GM03348 (cell line): ENCODE data around the gene ROR1.

Experiments used
- DNase-seq: peaks from one replicate; pipeline ENCODE4 v3.0.0; 2012; ENCODE audit warnings: low spot score

Gene ROR1

DNA sequence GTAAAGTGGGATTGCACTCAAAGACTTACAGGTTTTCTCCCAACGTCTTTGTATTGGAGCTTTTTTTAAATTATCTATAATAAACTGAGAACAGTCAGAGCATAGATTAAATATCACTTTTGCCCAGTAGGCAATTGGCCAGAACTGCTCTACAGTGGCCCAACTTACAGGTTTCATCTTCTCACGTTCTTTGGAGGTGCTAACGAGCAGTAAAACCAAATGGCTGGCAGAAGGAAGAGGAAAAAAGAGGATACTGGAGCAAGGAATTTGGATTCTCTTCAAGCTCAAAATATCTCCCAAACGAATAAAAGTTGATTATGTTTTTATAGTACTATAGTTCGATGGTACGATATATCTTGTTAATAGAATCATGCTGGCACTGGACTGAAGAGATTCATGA is 201.1 kb downstream of the ROR1 start:
- no peak for DNase-seq

DNA sequence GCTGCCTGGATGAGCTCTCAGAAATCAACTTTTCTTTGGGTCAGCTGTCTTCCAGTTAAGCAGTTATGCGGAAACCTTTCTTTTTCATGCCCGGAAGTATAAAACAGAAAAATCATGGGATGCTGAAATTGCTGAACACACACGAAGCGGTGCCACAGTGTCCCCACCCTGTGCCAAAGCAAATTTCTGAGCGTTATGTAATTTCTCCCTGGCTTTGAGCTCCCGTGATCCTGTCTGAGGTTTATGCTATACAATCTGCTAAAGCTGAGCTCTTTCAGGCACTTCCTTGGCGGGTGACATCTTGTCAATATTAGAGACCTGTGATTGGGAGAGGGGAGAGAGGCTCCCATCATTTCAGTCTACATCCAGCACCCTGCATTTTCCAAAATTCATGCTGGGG is 201.7 kb downstream of the ROR1 start:
- no peak for DNase-seq

GRCh38 chr1:63976006-63976405 is 202.2 kb downstream of the ROR1 start:
- no peak for DNase-seq

GRCh38 chr1:63977466-63977865 is 203.6 kb downstream of the ROR1 start:
- no peak for DNase-seq

- no peak for DNase-seq
Measured at GRCh38 chr1:63980740-63981407, 207.1 kb downstream of the ROR1 start.

GRCh38 chr1:63981408-63981773 is 207.6 kb downstream of the ROR1 start:
- DNase-seq = no peak

DNA sequence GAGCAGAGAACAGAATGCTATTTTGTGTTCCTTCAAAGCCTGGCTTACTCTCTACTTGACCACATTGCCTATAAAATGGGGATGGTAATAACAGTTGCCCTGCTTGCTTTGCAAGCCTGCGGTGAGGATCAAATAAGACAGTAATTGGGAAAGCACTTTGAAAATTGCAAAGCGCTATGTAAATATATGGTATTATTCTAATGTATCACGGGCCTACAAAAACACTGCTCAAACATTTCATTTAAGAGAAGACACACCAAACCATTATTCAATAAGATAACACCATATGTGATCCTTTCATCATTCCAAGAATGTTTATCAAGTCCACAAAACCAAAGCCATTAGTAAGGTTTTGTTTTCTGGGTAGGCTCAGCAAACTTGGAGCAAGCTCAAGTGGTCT is 208.4 kb downstream of the ROR1 start:
- DNase-seq = no peak

- no peak for DNase-seq
Measured at GRCh38 chr1:63983391-63984256, 209.8 kb downstream of the ROR1 start.

DNA sequence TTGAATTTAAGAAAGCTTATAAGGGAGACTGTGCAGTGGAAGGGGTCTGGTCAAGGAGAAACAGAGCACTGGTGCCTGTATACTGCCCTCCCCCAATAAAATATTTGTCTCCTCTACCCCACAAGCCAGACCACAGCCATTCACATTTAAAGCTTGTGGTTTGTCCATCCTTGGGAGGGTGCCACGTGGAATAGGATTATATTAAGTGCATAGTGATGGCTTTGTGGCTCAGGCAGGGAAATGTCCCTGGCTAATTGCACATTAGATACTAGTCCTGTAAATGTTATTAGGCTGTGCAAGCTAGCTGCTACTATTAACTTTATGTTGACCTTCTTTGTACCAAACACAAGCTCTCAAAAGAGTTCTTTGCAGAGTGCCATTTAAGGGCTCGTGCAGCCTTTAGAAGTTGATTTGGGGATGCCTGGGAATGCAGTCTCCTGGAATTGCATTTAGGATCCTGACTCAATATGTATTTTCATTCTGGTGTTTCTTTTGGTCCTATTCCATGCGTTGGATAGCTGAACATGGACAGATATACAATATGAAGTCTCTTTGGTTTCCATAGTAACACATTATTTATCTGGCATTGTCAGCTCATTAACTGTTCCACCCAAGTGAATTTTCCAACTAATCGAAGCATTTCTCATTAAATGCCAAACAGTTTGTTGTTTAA is 210.6 kb downstream of the ROR1 start:
- peak; percentile 57 for DNase-seq

GRCh38 chr1:63984930-63985290 is 211.1 kb downstream of the ROR1 start:
- DNase-seq = peak; percentile 20

DNA sequence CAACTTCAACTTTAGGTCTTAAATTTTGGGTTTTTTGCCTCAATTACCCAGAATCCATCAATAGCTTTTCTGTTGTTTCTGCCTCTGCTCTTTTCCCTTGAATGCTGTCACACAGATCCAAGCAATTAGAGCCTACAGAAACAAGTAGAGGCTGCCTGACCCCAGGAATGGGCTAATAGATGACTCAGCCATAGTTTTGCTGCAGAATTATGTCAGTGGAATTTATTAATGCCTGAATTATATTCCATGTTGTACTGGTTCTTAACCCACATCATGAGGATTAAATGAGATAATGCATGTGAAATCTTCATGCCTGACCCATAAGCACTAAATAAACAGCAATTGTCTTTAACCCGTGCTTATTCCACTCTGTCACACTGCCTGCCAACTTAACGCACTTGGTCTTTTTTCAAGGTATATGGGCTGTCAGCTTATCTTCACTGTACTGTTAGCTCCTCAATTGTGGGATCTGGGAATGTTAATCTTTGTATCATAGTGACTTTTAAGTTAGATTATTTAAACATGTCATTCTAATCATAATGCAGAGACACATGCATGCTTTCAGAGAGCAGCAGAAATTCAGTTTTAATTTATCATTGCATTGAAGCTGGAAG is 213.3 kb downstream of the ROR1 start:
- peak; percentile 70 for DNase-seq

DNA sequence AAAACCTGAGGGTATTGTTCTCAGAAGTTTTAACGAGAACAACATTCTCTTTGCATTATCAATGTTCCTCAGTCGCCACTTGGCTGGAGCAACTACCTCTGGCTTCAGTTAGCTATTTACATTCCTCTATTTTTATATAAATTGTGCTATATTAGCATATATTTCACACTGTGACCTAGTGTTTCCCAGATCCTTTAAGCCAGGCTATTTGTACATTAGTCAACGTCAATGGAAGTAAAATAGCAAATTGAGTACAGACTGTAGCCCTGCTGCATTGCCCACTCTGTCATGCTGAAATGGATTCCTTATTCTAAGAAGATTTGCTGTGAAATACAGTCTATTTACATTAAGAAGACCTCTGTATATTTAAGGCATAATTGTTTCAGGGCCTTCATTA is 213.8 kb downstream of the ROR1 start:
- DNase-seq = no peak

DNA sequence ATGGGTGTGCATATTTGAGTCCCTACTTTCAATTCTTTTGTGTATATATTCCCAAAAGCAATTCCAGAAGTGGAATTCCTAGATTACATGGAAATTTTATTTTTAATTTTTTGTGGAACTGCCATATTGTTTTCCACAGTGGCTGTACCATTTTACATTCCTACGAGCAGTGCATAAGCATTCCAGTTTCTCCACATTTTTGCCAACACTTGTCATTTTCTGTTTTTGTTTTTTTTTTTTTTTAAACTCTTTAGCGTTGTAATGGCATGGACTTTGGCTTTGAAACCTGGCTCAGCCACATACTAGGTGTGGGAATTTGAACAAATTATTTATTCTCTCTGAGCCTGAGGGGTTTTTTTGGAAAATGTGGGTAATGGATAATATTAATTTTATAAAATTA is 215.1 kb downstream of the ROR1 start:
- DNase-seq = no peak

- DNase-seq = no peak
Measured at GRCh38 chr1:63991685-63992084, 217.9 kb downstream of the ROR1 start.

DNA sequence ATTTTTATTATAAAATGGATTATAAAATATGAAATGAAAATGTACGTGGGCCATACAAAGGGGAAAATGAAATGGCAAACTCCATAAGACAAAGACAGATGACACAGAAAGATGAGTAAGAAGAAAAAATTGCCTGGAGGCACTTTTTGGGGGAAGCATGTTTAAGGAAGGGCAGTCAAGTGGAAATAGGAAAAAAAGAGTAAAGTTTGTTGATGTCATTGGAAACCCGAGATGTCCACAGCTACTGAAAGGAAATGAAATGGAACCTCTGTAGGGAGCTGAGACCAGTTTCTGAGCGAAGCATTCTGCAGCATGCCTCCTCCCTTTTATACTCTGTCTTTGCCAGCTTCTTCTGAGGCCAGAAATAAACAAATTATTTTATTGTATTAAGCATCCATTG is 226.2 kb downstream of the ROR1 start:
- no peak for DNase-seq

GRCh38 chr1:64001038-64001437 is 227.2 kb downstream of the ROR1 start:
- no peak for DNase-seq

DNA sequence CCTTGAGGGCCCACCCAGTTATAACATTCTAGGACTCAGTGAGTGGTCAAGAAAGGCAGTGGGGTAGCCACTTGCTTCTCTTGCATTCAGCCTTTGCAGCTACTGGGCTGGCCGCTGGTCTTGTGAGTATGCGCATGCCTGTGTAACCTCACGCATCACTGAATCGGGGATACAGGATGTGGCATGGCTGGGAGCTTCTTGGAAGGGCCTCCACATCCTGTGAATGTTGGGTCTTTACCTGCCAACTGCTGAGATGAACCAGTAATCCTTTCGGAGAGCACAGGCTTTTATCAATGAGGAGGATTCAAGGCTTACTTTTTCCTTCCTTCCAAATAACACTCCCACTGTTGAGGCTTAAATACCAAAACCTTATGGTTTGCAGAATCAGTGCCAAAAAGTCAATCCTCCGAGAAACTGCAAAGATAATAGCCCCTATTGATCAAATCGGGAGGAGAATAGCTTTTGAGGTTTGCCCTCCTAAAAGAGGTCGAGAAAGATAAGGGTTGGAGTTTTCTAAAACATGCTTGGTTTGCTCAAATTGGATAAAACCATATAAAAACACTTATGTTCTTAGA is 230.7 kb downstream of the ROR1 start:
- DNase-seq = no peak

DNA sequence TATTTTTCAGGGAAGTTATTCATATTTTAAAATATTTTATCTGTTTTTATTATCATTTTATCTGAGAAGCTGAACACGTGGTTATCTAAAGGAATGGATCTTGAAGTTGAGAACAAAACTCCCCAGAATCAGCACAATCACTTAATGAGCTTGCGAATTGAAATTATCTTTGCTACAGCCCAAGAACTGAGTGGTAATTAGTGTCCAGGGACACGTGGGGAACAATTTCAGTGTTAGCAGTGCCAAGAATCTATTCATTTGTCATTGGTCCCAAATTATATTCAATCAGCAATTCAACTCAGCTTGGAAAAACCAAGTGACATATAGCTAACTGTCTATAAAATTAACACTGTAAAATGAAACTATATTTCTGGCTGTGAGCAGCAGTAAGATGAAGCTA is 232.0 kb downstream of the ROR1 start:
- no peak for DNase-seq

DNA sequence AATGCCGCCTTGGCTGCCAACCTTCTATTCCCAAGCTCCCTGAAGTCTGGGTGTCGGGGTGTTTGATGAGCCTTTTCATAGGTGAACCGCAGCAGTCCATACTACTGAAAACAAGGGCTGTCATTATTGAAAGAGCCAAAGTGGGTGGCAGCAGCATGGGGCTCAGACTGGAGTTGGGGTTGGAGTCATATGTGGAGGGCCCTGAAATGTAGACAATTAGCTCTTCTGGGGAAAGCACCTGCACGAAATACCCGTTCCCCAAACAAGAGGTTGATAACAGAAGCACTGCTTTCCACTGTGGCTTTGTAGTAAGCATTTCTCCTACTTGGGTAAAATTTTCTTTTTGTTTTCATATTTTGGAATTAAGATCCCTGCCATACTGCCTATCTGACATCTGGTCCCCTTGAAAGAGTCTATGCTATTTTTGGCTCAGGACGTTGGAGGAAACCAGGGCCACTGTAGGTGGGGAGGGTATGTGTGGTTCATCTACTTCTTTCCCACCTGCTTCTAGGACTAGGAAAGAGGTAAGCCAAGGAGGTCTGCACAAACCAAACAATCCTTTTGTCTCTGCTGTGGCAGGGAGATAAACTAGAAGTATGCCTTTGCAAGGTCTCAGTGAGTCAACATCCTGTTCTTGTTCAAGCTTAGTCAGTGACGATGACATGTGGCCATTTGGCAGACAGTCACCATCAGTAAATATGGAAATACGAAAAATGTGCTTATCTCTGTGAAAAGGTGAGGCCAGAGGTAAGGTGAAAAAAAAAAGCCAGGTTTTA is 232.6 kb downstream of the ROR1 start:
- peak; percentile 65 for DNase-seq

GRCh38 chr1:64010316-64010715 is 236.5 kb downstream of the ROR1 start:
- DNase-seq = no peak

- DNase-seq = no peak
Measured at GRCh38 chr1:64013395-64013794, 239.6 kb downstream of the ROR1 start.

- DNase-seq = peak; percentile 74
Measured at GRCh38 chr1:64019818-64020217, 246.0 kb downstream of the ROR1 start.
